DND-41 (cell line): ENCODE results near the gene BTNL9.

Source experiments
- CTCF ChIP-seq: IDR thresholded peaks from 2 replicates; pipeline ENCODE4 v1.5.1; 2012; ENCODE audit warnings: borderline replicate concordance, low read length, moderate library complexity, mild to moderate bottlenecking; ENCODE audit not compliant: poor library complexity, severe bottlenecking; ENCODE audit errors: extremely low read depth
- EZH2 ChIP-seq: IDR thresholded peaks from 3 replicates; pipeline ENCODE4 v1.6.1; 2012; ENCODE audit warnings: borderline replicate concordance, low read depth, mild to moderate bottlenecking, moderate library complexity, low read length, inconsistent platforms; ENCODE audit not compliant: severe bottlenecking

- TF ChIP-seq CTCF (no peak), EZH2 (no peak)
These were observed 11.8 kb upstream of the BTNL9 start for GRCh38 chr5:181028032-181028819.
